Loucy (cell line): ENCODE results near the gene MRPS14.
"Not testable (repeated sequence)": the region's sequence is repeated elsewhere in the genome, so short reads cannot be mapped to it uniquely, and the experiment has no call there.

Experiments
- H2AFZ ChIP-seq: fragments of 200-600 bp; sonication (generic); 2 replicates; pipeline ENCODE4 v1.6.0; 2016; ENCODE audit warnings: antibody characterized with exemption, mild to moderate bottlenecking, low read length, moderate library complexity
- H3F3A ChIP-seq: fragments of 200-600 bp; 2 replicates; pipeline ENCODE4 v1.6.0; 2016; ENCODE audit warnings: antibody characterized with exemption, low read depth, mild to moderate bottlenecking
- H3K27me3 ChIP-seq: fragments of 200-600 bp; sonication (generic); 2 replicates; pipeline ENCODE4 v1.6.1; 2014; ENCODE audit warnings: low read length, mild to moderate bottlenecking; ENCODE audit not compliant: insufficient read depth, poor library complexity, severe bottlenecking
- H3K36me3 ChIP-seq: fragments of 200-600 bp; sonication (generic); 2 replicates; pipeline ENCODE4 v1.6.1; 2016; ENCODE audit warnings: low read length; ENCODE audit not compliant: insufficient read depth
- H3K4me1 ChIP-seq: fragments of 200-600 bp; sonication (generic); 2 replicates; pipeline ENCODE4 v1.5.1; 2014; ENCODE audit warnings: low read length, mild to moderate bottlenecking; ENCODE audit not compliant: insufficient read depth, poor library complexity, severe bottlenecking
- H3K4me2 ChIP-seq: fragments of 200-600 bp; sonication (generic); 2 replicates; pipeline ENCODE4 v1.6.0; 2014; ENCODE audit warnings: antibody characterized with exemption, low read length, low read depth, mild to moderate bottlenecking; ENCODE audit not compliant: poor library complexity, severe bottlenecking
- H3K4me3 ChIP-seq: fragments of 200-600 bp; sonication (generic); 2 replicates; pipeline ENCODE4 v1.5.1; 2014; ENCODE audit warnings: low read length, mild to moderate bottlenecking, mixed read lengths; ENCODE audit not compliant: poor library complexity, severe bottlenecking
- H3K79me2 ChIP-seq: fragments of 200-600 bp; sonication (generic); 2 replicates; pipeline ENCODE4 v1.6.1; 2014; ENCODE audit warnings: low read length; ENCODE audit not compliant: insufficient read depth
- H3K9ac ChIP-seq: fragments of 200-600 bp; sonication (generic); 2 replicates; pipeline ENCODE4 v1.6.0; 2014; ENCODE audit warnings: mild to moderate bottlenecking, low read depth, low read length, moderate library complexity; ENCODE audit not compliant: poor library complexity, severe bottlenecking
- H3K9me2 ChIP-seq: fragments of 200-600 bp; sonication (generic); replicated peaks from 2 replicates; pipeline ENCODE4 v1.6.1; 2016; ENCODE audit warnings: low read depth, low read length, mixed read lengths
- H3K9me3 ChIP-seq: fragments of 200-600 bp; sonication (generic); 2 replicates; pipeline ENCODE4 v1.6.1; 2014; ENCODE audit warnings: mild to moderate bottlenecking, antibody characterized with exemption, low read length, low read depth; ENCODE audit not compliant: insufficient read depth
- H4K20me1 ChIP-seq: fragments of 200-600 bp; sonication (generic); 2 replicates; pipeline ENCODE4 v1.6.0; 2014; ENCODE audit warnings: antibody characterized with exemption, low read length, mild to moderate bottlenecking; ENCODE audit not compliant: insufficient read depth, poor library complexity, severe bottlenecking
- CTCF ChIP-seq: fragments of 200-600 bp; sonication (generic); conservative IDR thresholded peaks from 2 replicates; pipeline ENCODE4 v1.5.1; 2014; ENCODE audit warnings: mild to moderate bottlenecking, antibody characterized with exemption, low read length
- EZH2phosphoT487 ChIP-seq: fragments of 200-600 bp; IDR thresholded peaks from 2 replicates; pipeline ENCODE4 v1.6.1; 2018; ENCODE audit warnings: antibody characterized with exemption, mild to moderate bottlenecking, moderate library complexity, borderline replicate concordance

Gene MRPS14

GRCh38 chr1:175033953-175034352, 10.7 kb upstream of the MRPS14 start:
- no peak for TF ChIP-seq CTCF
- TF ChIP-seq EZH2phosphoT487 = no peak
- Histone ChIP-seq H3K9me2 (no peaks in the 10 kb centered on the region), H3K4me2 (no peak overlapping the region), H3K27me3 (no peaks in the 10 kb centered on the region), H3K4me3 (no peak overlapping the region), H3K9me3 (no peaks in the 10 kb centered on the region), H3K79me2 (no peaks in the 10 kb centered on the region), H3F3A (no peaks in the 10 kb centered on the region), H3K9ac (no peak overlapping the region), H3K36me3 (no peaks in the 10 kb centered on the region), H2AFZ (no peak overlapping the region), H3K4me1 (peaks cover 4% of the 10 kb centered on the region), H4K20me1 (no peaks in the 10 kb centered on the region)

- Histone ChIP-seq H4K20me1 (peaks cover 18% of the 10 kb centered on the region), H3K27me3 (no peaks in the 10 kb centered on the region), H3K36me3 (no peaks in the 10 kb centered on the region), H3K4me1 (peaks cover 17% of the 10 kb centered on the region), H3K9ac (no peak overlapping the region), H3K4me3 (no peak overlapping the region), H3K79me2 (peaks cover 26% of the 10 kb centered on the region), H2AFZ (no peak overlapping the region), H3F3A (no peaks in the 10 kb centered on the region), H3K9me3 (no peaks in the 10 kb centered on the region; the same call in 1 of the 2 replicates), H3K4me2 (no peak overlapping the region), H3K9me2 (no peaks in the 10 kb centered on the region)
- TF ChIP-seq CTCF (no peak), EZH2phosphoT487 (no peak)
Measured at GRCh38 chr1:175024773-175025172, 1.5 kb upstream of the MRPS14 start.

DNA sequence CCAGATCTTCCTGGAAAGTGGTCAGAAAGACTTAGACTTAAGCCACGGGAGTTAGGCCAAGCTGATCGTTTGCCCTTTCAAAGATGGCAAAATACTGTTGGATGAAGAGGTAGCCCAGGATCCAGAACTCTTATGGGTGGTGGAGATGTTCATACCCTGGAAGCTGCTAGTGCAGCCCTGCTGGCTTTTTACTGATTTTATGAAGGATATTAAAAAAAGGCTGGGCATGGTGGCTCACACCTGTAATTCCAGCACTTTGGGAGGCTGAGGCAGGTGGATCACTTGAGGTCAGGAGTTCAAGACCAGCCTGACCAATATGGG, 657 bp upstream of the MRPS14 start:
- H3K36me3 ChIP-seq, H3F3A ChIP-seq, H3K27me3 ChIP-seq, H3K9me3 ChIP-seq, H3K9me2 ChIP-seq: not testable (repeated sequence)
- Histone ChIP-seq H3K79me2 (peaks cover 26% of the 10 kb centered on the region), H3K4me2 (peak overlapping the region; percentile 90), H3K4me1 (peaks cover 17% of the 10 kb centered on the region), H3K4me3 (peak overlapping the region; percentile 98), H4K20me1 (peaks cover 18% of the 10 kb centered on the region), H3K9ac (peak overlapping the region; percentile 95), H2AFZ (peak overlapping the region; percentile 89)

GRCh38 chr1:175019524-175019923, 3.7 kb downstream of the MRPS14 start:
- Histone ChIP-seq H3F3A (no peaks in the 10 kb centered on the region), H3K36me3 (peaks cover 30% of the 10 kb centered on the region; the same call in 1 of the 2 replicates), H3K27me3 (no peaks in the 10 kb centered on the region), H3K4me3 (no peak overlapping the region), H3K9ac (no peak overlapping the region), H3K79me2 (peaks cover 26% of the 10 kb centered on the region), H2AFZ (no peak overlapping the region), H3K9me3 (no peaks in the 10 kb centered on the region), H4K20me1 (peaks cover 18% of the 10 kb centered on the region), H3K9me2 (no peaks in the 10 kb centered on the region), H3K4me2 (no peak overlapping the region), H3K4me1 (peaks cover 17% of the 10 kb centered on the region)
- TF ChIP-seq EZH2phosphoT487 (no peak), CTCF (no peak)
